Stimulated activated naive CD8-positive, alpha-beta T cell treated with anti-CD3 and anti-CD28 coated beads, Interleukin-15, amount 100 ng/mL, for 72 hours (primary cell): Measurements from ENCODE around the gene TTC32.
"Not testable (repeated sequence)": the region's sequence is repeated elsewhere in the genome, so short reads cannot be mapped to it uniquely, and the experiment has no call there.

Experiments used
- ATAC-seq: fragments of 150-1000 bp; cut with Tn5 transposase; 2 replicates; pipeline ENCODE4 v1.10.0; 2021; ENCODE audit warnings: mild to moderate bottlenecking, moderate library complexity
- DNase-seq, 2 donors: peaks; one replicate each; pipeline ENCODE4 v3.0.0; 2021 to 2022
- H3K27ac Mint-ChIP-seq, 2 donors: one replicate each; pipeline ENCODE4 v1.8.0; 2022; ENCODE audit warnings: mild to moderate bottlenecking in 2 of 2, mixed read lengths in 2 of 2, moderate library complexity in 2 of 2
- H3K27me3 Mint-ChIP-seq: one replicate; pipeline ENCODE4 v1.8.0; 2022; ENCODE audit warnings: mixed read lengths
- H3K4me1 Mint-ChIP-seq: one replicate; pipeline ENCODE4 v1.8.0; 2022; ENCODE audit warnings: mild to moderate bottlenecking, mixed read lengths
- H3K4me3 Mint-ChIP-seq, 2 donors: one replicate each; pipeline ENCODE4 v1.8.0; 2022; ENCODE audit warnings: mild to moderate bottlenecking in 2 of 2, mixed read lengths in 2 of 2, moderate library complexity in 1 of 2
- H3K9me3 Mint-ChIP-seq, 2 donors: one replicate each; pipeline ENCODE4 v1.8.0; 2022; ENCODE audit warnings: mixed read lengths in 2 of 2

Gene TTC32

GRCh38 chr2:19914266-19914975, 12.6 kb upstream of the TTC32 start:
- DNase-seq, result no peak
- Mint-ChIP-seq H3K27ac (peak overlapping the region in 1 of 2 donors; percentile 16), H3K9me3 (no peaks in the 10 kb centered on the region), H3K27me3 (no peaks in the 10 kb centered on the region), H3K4me3 (no peak overlapping the region), H3K4me1 (no peaks in the 10 kb centered on the region)
- ATAC-seq, result no peak

GRCh38 chr2:19911808-19912509, 10.2 kb upstream of the TTC32 start:
- Mint-ChIP-seq H3K27ac (no peak overlapping the region), H3K4me1 (no peaks in the 10 kb centered on the region), H3K27me3 (peaks cover 8% of the 10 kb centered on the region), H3K4me3 (no peak overlapping the region), H3K9me3 (no peaks in the 10 kb centered on the region)
- ATAC-seq (no peak), DNase-seq (no peak)

GRCh38 chr2:19902216-19902740, 495 bp upstream of the TTC32 start:
- Mint-ChIP-seq H3K4me3 (peak overlapping the region; percentile 85 to 91), H3K27me3 (no peaks in the 10 kb centered on the region), H3K27ac (peak overlapping the region; percentile 94 to 99), H3K4me1 (peaks cover 52% of the 10 kb centered on the region), H3K9me3 (peaks cover 5 to 8% of the 10 kb centered on the region in 2 donors)
- DNase-seq (no peak), ATAC-seq (no peak)

- DNase-seq (peak in 1 of 2 donors; percentile 27), ATAC-seq (peak; percentile 8)
- peaks cover 47% of the 10 kb centered on the region for H3K4me1 Mint-ChIP-seq
- H3K27me3 Mint-ChIP-seq, result no peaks in the 10 kb centered on the region
- H3K4me3 Mint-ChIP-seq, result peak overlapping the region; percentile 85 to 91
- peaks cover 5 to 8% of the 10 kb centered on the region in 2 donors for H3K9me3 Mint-ChIP-seq
- peak overlapping the region; percentile 94 to 99 for H3K27ac Mint-ChIP-seq
These were observed 797 bp downstream of the TTC32 start for GRCh38 chr2:19900931-19901441.

- H3K4me1 Mint-ChIP-seq, result peaks cover 50% of the 10 kb centered on the region
- peaks cover 5 to 8% of the 10 kb centered on the region in 2 donors for H3K9me3 Mint-ChIP-seq
- ATAC-seq (peak; percentile 27), DNase-seq (peak in 1 of 2 donors; percentile 28)
- H3K27ac Mint-ChIP-seq, result peak overlapping the region; percentile 94 to 99
- H3K27me3 Mint-ChIP-seq, result no peaks in the 10 kb centered on the region
- H3K4me3 Mint-ChIP-seq, result peak overlapping the region; percentile 85 to 91
These were observed 1.5 kb downstream of the TTC32 start for GRCh38 chr2:19899985-19900930.

- Mint-ChIP-seq H3K27me3 (no peaks in the 10 kb centered on the region), H3K4me3 (peak overlapping the region; percentile 42 to 58), H3K27ac (peak overlapping the region in 1 of 2 donors; percentile 19), H3K9me3 (peaks cover 0 to under 1% of the 10 kb centered on the region in 2 donors), H3K4me1 (peaks cover 53% of the 10 kb centered on the region)
- DNase-seq (no peak), ATAC-seq (no peak)
These were observed 3.0 kb downstream of the TTC32 start for GRCh38 chr2:19898592-19899329.

- peaks cover 49% of the 10 kb centered on the region for H3K4me1 Mint-ChIP-seq
- no peaks in the 10 kb centered on the region for H3K27me3 Mint-ChIP-seq
- ATAC-seq (no peak), DNase-seq (no peak)
- H3K4me3 Mint-ChIP-seq, result peak overlapping the region; percentile 59 to 64
- peak overlapping the region in 1 of 2 donors; percentile 82 for H3K27ac Mint-ChIP-seq
- H3K9me3 Mint-ChIP-seq, result no peaks in the 10 kb centered on the region
These were observed 4.0 kb downstream of the TTC32 start for GRCh38 chr2:19897623-19898245.

- DNase-seq (no peak), ATAC-seq (peak; percentile 60)
- Mint-ChIP-seq H3K4me1 (peaks cover 55% of the 10 kb centered on the region), H3K27ac (peak overlapping the region in 1 of 2 donors; percentile 72), H3K9me3 (peaks cover 0 to 4% of the 10 kb centered on the region in 2 donors), H3K4me3 (peak overlapping the region; percentile 41 to 60), H3K27me3 (no peaks in the 10 kb centered on the region)
These were observed 6.2 kb downstream of the TTC32 start for GRCh38 chr2:19895535-19895934.

GRCh38 chr2:19894134-19894792, 7.5 kb downstream of the TTC32 start:
- no peaks in the 10 kb centered on the region for H3K27me3 Mint-ChIP-seq
- DNase-seq (no peak), ATAC-seq (no peak)
- H3K27ac Mint-ChIP-seq, result no peak overlapping the region
- peaks cover 62% of the 10 kb centered on the region for H3K4me1 Mint-ChIP-seq
- H3K9me3 Mint-ChIP-seq, result peaks cover 0 to 4% of the 10 kb centered on the region in 2 donors
- H3K4me3 Mint-ChIP-seq, result peak overlapping the region; percentile 0 to 46

- H3K4me3 Mint-ChIP-seq, result no peak overlapping the region
- no peak for ATAC-seq
- H3K27ac Mint-ChIP-seq, result peak overlapping the region in 1 of 2 donors; percentile 34
- H3K4me1 Mint-ChIP-seq, result peaks cover 59% of the 10 kb centered on the region
- H3K27me3 Mint-ChIP-seq, result no peaks in the 10 kb centered on the region
- no peak for DNase-seq
- peaks cover 0 to 4% of the 10 kb centered on the region in 2 donors for H3K9me3 Mint-ChIP-seq
These were observed 8.2 kb downstream of the TTC32 start for GRCh38 chr2:19893520-19894133.

GRCh38 chr2:19891971-19892370, 9.8 kb downstream of the TTC32 start:
- not testable (repeated sequence) for H3K27me3 Mint-ChIP-seq, DNase-seq, H3K9me3 Mint-ChIP-seq, H3K27ac Mint-ChIP-seq, ATAC-seq
- Mint-ChIP-seq H3K4me3 (peak overlapping the region; percentile 11 to 12), H3K4me1 (peaks cover 44% of the 10 kb centered on the region)

- H3K4me3 Mint-ChIP-seq, result no peak overlapping the region
- H3K27ac Mint-ChIP-seq, result peak overlapping the region in 1 of 2 donors; percentile 11
- no peak for DNase-seq
- peaks cover 34% of the 10 kb centered on the region for H3K4me1 Mint-ChIP-seq
- no peaks in the 10 kb centered on the region for H3K27me3 Mint-ChIP-seq
- H3K9me3 Mint-ChIP-seq, result peaks cover 0 to 4% of the 10 kb centered on the region in 2 donors
- no peak for ATAC-seq
These were observed 11.7 kb downstream of the TTC32 start for GRCh38 chr2:19890104-19890503.

- Mint-ChIP-seq H3K27ac (no peak overlapping the region), H3K4me1 (peaks cover 25% of the 10 kb centered on the region), H3K27me3 (no peaks in the 10 kb centered on the region), H3K9me3 (peaks cover 0 to 4% of the 10 kb centered on the region in 2 donors), H3K4me3 (no peak overlapping the region)
- no peak for DNase-seq
- peak; percentile 8 for ATAC-seq
These were observed 13.0 kb downstream of the TTC32 start for GRCh38 chr2:19888831-19889230.
